ENCODE data around the gene SLC9A9.

The SLC9A9 gene

DNA sequence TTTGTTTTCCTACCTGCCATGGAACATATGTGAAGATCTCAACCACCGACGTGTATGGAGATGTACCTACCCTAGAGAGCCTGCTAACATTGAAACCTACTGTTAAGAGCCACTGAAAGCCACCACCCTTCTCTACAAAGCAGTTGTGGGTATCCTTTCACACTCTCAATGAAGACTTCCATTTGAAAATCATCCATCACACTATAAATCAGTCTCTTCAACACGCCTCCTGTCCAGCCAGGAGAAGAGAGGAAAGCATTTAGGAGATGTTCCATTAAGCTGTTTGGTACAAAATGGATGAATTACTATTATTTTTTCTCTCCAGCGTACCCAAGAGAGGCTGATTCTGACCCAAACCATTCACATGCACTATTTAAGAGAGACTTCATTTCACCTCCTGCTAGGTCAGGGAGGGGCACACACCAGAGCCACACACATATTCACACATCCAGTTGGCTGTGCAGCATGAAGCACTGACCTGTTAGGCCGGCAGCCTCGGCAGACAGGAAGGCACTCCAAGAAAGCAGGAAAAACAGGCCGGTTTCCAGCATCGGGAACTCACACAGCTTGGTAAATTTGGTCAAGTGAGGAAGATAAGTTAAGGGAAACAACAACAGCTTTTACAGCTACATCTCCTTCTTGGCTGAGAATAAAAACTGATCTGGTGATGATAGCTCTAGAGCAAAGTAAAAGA is 274.5 kb downstream of the SLC9A9 start:
- H3K4me3 ChIP-seq (ENCODE audit: low read depth, low read length) = no peak overlapping the region
- H3K36me3 ChIP-seq = no peaks in the 10 kb centered on the region
- TF ChIP-seq, protein P1, sequence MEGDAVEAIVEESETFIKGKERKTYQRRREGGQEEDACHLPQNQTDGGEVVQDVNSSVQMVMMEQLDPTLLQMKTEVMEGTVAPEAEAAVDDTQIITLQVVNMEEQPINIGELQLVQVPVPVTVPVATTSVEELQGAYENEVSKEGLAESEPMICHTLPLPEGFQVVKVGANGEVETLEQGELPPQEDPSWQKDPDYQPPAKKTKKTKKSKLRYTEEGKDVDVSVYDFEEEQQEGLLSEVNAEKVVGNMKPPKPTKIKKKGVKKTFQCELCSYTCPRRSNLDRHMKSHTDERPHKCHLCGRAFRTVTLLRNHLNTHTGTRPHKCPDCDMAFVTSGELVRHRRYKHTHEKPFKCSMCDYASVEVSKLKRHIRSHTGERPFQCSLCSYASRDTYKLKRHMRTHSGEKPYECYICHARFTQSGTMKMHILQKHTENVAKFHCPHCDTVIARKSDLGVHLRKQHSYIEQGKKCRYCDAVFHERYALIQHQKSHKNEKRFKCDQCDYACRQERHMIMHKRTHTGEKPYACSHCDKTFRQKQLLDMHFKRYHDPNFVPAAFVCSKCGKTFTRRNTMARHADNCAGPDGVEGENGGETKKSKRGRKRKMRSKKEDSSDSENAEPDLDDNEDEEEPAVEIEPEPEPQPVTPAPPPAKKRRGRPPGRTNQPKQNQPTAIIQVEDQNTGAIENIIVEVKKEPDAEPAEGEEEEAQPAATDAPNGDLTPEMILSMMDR (IDR thresholded peaks at IDR 0.05; ENCODE audit: low read depth, low read length) = no peak
- H3K27me3 ChIP-seq (ENCODE audit: insufficient read depth, low read depth, severe bottlenecking) = peaks cover 1% of the 10 kb centered on the region
- H3K27ac ChIP-seq = no peak overlapping the region
- DNase-seq = no peak
- no peaks in the 10 kb centered on the region for H3K9me3 ChIP-seq (ENCODE audit: severe bottlenecking)

DNA sequence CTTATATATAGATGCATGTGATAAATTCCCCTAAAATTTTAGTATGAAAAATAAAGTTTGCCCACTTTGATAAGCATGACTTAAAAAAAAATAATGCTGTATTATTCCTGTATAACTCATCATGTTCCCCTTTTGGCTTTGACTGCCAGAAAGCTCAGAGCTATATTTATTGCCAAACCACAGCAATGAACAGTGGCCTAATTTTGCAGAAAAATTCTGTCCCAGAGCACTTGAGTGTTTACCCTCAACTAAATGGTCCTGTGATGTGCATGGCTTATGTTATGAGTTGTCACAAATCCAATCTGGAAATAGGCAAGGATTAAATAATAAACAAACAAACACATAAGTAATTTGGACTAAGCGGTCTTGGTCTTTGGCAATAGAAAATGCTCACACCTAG is 276.7 kb downstream of the SLC9A9 start:
- H3K36me3 ChIP-seq = no peaks in the 10 kb centered on the region
- H3K27me3 ChIP-seq (ENCODE audit: insufficient read depth, low read depth, severe bottlenecking) = peaks cover 2% of the 10 kb centered on the region
- TF ChIP-seq, protein P1 (IDR thresholded peaks at IDR 0.05; ENCODE audit: low read depth, low read length) = no peak
- DNase-seq = no peak
- no peaks in the 10 kb centered on the region for H3K9me3 ChIP-seq (ENCODE audit: severe bottlenecking)
- no peak overlapping the region for H3K4me3 ChIP-seq (ENCODE audit: low read depth, low read length)
- H3K27ac ChIP-seq = no peak overlapping the region

DNA sequence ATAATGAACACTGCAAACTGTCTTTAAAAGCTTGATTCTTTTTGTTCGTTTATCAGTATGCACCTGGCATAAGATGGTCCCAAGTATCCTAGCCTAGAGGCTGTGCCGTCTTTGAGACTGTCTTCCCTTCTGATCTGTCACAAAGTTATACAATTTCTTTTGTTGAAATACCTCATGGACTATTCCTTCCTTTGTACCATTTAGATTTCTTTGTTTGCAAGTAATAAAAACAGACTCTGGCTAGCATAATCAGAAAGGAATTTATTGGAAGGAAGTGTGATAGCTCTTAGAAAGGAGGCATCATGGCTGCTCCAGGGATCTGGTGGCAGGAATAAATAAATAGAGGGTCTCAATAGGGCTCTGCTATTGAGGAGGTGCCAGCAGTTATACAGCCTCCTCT is 280.4 kb downstream of the SLC9A9 start:
- DNase-seq = no peak
- Histone ChIP-seq H3K36me3 (no peaks in the 10 kb centered on the region), H3K4me3 (ENCODE audit: low read depth, low read length) (no peak overlapping the region), H3K9me3 (ENCODE audit: severe bottlenecking) (no peaks in the 10 kb centered on the region), H3K27ac (no peak overlapping the region), H3K27me3 (ENCODE audit: insufficient read depth, low read depth, severe bottlenecking) (peaks cover 2% of the 10 kb centered on the region)
- TF ChIP-seq, protein P1 (IDR thresholded peaks at IDR 0.05; ENCODE audit: low read depth, low read length) = no peak

DNA sequence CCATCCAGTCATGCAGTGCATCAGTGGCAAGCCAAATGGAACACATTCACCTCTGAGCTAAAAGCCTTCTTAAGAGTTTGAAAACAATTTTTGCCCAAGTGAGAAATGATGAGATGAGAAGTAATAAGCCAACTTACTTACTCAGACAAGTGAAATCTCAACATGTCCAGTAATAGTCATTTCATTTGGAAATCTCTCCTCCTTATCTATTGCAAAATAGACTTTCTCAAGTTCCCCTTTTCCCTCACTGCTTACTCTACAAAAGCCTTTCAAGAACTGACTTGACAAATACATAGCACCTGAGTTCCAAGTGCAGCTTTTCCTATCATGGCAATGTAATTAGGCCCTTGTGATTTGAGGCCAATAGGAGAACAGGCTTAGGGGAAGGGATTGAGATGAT is 282.3 kb downstream of the SLC9A9 start:
- TF ChIP-seq, protein P1 (IDR thresholded peaks at IDR 0.05; ENCODE audit: low read depth, low read length) = no peak
- no peaks in the 10 kb centered on the region for H3K9me3 ChIP-seq (ENCODE audit: severe bottlenecking)
- no peak for DNase-seq
- peaks cover 2% of the 10 kb centered on the region for H3K27me3 ChIP-seq (ENCODE audit: insufficient read depth, low read depth, severe bottlenecking)
- no peak overlapping the region for H3K27ac ChIP-seq
- H3K36me3 ChIP-seq = no peaks in the 10 kb centered on the region
- no peak overlapping the region for H3K4me3 ChIP-seq (ENCODE audit: low read depth, low read length)

DNA sequence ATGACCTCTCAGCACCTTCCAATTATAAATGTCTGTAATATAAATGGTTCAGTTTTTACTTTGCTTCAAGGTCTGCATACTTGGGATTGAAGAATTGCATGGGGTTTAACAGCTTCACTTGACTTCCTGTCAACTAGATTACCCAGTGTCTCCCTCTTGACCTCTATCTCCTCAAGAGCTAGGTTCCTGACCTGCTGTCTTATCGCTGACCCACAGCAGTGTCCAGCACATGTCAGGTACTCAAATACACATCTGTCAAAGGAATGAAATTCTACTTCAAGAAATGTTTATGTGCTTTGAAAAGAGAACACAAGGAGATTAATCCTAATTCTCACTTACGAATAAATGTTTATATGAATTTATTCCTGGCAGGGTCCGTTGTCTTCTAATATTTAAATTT is 284.5 kb downstream of the SLC9A9 start:
- TF ChIP-seq, protein P1 (IDR thresholded peaks at IDR 0.05; ENCODE audit: low read depth, low read length) = no peak

DNA sequence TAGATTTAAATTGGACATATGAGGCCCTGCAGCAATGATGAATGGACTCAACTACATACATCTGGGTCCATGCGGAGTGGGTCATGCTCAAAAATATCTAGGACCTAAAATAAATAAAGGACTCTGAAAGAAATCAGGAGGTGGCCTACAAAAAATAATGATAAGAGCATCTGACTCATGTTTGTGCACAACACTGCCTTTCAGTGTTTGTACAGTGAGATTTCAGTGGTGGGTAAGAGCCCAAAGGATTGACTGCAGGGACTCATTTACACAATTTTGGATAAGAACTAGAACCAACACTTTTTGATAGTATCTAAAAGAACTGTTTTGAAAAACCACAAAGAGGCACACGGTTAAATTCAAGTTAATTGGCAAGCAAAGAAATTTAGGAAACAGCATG is 285.5 kb downstream of the SLC9A9 start:
- no peaks in the 10 kb centered on the region for H3K36me3 ChIP-seq
- TF ChIP-seq, protein P1 (IDR thresholded peaks at IDR 0.05; ENCODE audit: low read depth, low read length) = no peak

More for the DNA sequence above, 284.5 kb downstream of the SLC9A9 start:
- no peak for DNase-seq
- no peaks in the 10 kb centered on the region for H3K36me3 ChIP-seq
- H3K9me3 ChIP-seq (ENCODE audit: severe bottlenecking) = no peaks in the 10 kb centered on the region
- H3K27me3 ChIP-seq (ENCODE audit: insufficient read depth, low read depth, severe bottlenecking) = peaks cover 2% of the 10 kb centered on the region
- H3K27ac ChIP-seq = no peak overlapping the region
- no peak overlapping the region for H3K4me3 ChIP-seq (ENCODE audit: low read depth, low read length)

More for the DNA sequence above, 285.5 kb downstream of the SLC9A9 start:
- no peak overlapping the region for H3K27ac ChIP-seq
- H3K4me3 ChIP-seq (ENCODE audit: low read depth, low read length) = no peak overlapping the region
- H3K27me3 ChIP-seq (ENCODE audit: insufficient read depth, low read depth, severe bottlenecking) = no peaks in the 10 kb centered on the region
- no peak for DNase-seq
- H3K9me3 ChIP-seq (ENCODE audit: severe bottlenecking) = peaks cover 9% of the 10 kb centered on the region
